ENCODE results near the gene SNRK.

Gene SNRK

DNA sequence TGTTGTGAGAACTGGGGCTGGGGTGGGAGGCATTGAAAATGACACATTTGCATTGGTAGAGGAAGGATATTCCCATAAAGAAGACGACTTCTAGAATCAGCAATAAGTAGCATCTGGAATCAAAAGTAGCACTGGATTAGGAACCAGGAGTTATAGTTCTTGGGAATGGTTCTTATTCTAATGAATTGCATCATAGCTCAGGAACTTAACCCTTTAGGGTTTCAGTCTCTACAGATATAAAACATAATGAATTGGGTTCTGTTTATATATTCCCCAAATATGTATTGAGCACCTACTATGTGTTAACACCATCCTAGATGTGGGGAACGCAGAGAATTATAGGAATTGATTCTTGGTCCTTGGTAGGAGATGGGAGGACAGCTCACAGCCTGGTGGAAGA lies 16.3 kb upstream of the SNRK start:
- no peak for DNase-seq

DNA sequence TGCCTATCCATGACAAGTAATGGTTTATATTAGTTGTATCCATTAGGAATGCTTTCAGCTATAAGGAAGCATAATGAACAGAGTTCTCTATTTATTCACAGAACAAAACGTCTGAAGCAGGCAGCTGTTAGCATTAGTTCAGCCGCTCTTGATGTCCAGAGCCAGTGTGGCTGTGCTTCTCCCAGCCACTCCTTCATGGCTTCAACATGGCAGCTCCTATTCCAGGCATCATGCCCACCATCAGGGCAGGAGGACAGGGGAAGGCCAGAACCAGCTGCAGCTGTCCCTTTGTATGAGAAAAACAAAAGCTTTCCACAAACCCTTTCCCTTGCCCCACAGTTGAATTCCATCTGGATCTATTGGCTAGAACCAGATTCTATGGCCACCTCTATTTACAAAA lies 12.9 kb upstream of the SNRK start:
- no peak for DNase-seq

DNA sequence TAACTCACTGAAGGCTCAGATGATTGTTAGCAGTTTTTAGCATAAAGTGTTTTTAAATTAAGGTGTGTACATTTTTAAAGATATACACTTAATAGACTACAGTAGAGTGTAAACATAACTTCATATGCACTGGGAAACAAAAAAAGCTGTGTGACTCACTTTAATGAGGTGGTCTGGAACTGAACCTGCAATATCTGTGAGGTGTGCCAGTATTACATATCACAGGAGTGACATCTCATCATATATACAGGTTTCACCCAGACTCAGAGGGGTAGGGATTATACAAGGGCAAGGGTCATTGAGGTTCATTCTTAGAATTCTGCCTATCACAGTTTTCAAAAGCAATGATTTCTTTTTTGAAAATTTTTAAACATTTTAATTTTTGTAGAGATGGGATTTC lies 7.3 kb upstream of the SNRK start:
- no peak for DNase-seq

DNA sequence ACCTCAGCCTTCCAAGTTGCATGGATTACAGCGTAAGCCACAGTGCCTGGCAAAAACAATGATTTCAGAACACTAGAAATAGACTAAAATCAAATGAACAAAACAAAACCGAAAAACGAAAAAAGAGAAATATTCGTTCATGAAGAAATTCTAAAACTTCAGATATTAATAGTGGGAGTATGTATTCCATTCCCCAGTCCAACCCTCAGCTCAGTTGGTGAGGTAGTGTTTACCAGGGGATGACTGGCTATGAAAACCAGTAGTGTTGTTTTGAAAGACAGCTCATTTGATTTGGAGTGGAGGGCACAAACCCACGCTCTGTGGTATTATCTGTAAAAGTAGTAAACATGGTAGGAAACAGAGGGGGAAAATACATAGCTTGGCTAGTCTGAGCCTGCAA lies 6.8 kb upstream of the SNRK start:
- no peak for DNase-seq

DNA sequence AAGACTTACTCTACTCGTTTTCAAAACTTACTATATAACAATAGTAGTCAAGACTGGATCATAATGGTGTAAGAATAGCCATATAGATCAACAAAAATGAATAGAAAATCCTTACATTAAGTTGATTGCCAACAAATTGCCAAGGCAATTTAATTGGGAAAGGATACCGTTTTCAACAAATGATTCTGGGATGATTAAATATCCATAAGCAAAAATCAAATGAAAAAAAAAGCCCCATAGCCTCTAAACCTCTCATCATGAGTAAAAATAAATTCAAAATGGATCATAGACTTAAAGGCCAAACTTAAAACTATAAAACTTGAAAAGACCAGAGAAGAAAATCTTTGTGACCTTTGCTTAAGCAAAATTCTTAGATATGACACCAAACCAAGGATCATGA lies 5.3 kb upstream of the SNRK start:
- no peak for DNase-seq

DNA sequence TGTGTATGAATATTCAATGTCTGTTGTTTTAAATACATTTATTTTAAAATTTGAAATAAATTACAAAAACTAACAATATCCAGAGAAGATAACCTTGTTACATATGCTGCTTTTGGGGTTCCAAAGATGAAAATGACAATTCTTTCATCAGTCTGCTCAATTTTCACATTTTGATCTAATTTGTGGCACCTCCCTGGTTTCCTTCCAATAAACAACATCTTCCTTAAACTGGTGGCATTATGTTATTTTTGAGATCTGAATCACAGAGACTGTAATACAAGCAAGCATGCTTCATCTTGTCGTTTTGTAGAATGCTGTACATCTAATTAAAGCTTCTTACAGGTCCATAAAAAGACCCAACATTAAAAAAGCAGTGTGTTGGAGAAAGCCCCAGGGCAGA lies 2.2 kb upstream of the SNRK start:
- no peak for DNase-seq

DNA sequence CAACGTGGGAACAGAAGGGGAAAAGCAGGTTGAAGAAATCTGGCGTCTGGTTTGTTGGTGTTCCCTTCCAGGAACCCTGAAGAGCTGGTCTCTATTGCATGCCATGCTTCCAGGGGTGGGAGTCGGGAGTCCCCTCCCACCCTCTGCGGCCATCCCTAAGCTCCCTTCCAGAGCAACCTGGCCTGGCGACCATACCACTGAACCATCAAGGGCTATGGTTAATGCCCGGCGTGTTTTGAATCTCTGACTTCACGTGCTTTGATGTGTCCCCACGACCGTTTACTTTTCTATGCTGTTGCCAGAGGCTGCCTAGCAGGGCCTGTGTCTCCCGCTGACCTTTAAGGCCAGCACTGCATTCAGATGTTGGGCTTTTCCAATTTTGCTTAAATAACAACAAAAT lies 696 bp upstream of the SNRK start:
- DNase-seq: no peak

DNA sequence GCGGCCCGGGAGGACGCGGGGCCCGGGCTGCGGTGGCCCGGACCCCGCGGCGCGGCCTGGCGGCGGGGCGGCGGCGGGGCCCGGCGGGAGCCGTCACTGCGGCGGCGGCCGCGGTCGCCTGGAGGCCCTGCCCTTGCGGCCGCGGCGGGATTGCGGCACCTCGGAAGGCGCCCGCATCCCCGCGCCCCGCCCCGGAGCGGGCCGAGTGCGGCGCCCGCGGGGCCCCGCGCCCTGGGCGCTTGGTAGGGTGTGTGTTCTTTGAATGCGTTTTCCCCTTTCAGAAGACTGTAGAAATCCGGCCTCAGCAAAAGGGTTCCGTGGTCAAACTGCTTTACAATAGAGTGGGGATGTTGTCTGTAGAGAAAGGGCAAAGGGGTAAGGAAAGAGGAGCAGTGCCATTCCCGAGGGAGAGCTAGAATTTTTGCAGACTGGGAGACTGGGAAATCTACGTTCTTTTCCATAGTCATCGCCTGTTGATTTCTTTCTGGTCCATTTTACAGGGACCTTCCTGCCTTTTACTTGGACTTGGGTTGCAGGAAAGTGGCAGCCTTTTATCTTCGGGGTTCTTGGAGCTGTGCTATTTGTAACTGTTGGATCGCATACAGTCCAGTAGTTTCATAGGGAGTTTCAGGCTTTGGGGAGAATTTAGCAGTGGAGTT lies 630 bp downstream of the SNRK start:
- DNase-seq: peak; percentile 11

DNA sequence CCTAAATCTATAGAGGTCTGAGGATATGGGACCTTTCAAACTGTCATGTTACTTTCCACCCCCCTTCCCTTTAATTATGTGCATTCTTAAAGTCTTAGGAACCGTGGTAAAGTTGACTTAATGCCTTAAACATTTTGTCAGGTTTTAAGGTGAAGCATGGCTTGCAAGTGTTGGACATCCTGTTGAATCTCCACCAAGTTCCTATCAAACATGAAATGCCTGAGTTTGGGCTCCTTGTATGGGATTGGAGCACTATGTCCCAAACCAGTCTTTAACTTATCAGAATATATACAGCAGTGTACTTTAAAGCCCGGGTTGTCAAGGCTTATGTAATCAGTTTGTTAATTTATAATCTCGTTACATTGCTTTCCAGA lies 1.1 kb downstream of the SNRK start:
- no peak for DNase-seq

DNA sequence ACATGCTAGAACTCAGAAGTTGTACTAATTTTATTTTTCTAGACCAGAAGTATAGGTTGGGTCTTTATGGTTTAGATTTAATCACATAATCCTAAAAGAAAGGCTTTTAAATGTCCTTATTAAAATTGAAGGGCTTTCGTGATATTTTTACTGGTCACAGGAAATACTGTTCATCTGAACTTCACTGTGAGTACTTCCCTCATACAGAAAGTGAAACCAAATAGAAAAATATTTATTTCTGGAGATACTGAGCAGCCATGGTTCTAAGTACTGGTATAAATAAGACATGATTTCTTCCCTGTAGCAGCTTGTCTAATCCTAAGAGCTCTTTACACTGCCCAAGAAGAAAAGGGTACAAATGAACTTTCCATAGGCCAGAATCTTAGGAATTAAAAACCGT lies 2.0 kb downstream of the SNRK start:
- peak; percentile 12 for DNase-seq

DNA sequence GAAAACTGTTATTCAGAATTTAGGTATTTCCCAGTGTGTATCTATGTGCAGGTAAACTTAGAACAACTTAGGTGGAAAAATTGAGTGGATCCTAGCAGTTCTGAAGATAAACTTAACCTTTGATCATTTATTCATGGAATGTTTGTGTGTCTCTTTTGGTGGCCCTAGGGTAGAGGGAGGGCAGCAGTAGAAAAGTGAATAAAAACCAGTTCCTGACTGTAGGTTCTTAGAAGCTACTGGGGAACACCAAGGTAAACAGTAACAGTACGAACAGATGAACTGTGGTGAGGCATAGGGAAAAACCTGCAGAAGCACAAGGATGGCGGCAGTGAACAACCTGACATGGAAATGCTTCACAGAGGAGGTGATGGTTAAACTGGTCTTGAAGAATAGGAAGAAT lies 2.5 kb downstream of the SNRK start:
- no peak for DNase-seq

DNA sequence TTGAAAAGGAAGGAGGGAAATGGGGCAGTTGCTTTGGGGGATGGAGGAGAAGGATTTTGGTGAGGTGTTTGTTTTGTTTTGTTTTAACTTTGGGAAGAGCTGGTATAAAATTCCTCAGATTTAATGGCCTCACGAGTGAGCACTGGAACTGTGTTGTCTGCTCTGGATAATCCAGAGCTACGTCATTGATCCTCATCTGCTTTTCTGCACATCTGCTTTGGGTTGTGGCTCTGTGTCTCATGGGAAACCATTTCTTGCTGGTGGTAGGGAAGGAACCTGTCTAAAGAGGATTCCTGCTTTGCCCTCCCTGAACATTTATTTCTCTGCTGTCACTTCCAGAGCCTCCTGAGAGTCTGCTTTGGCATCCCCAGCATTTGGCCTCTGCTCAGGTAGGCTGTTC lies 3.1 kb downstream of the SNRK start:
- peak; percentile 31 for DNase-seq

DNA sequence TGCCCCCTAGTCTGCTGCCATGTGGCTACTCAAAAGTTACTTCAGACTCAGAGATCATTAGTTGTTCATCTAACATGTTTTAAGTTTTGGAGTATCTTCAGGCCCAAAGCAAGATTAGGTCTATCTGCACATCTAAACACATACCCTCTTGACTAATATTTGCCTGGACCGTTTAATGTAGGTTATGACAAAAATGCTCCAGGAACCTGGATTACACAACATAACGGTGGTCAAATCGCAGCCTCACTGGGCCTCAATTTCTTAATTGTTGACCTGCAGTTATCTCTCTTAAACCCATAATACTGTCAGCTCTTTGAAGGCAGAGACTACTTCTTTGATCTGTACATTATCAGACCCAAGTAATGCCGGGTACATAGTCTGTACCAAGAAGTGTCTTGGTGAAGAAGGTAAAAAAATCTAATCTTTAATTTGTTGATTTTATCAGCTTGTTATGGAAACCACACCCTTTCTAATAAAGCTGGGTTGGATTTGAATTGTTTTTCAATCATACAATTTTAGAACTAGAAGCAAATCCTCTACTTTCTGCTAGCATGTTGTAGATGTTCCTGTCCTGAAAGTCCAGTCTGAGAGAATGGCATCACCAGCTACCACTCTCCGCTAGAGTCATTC lies 3.6 kb downstream of the SNRK start:
- no peak for DNase-seq

DNA sequence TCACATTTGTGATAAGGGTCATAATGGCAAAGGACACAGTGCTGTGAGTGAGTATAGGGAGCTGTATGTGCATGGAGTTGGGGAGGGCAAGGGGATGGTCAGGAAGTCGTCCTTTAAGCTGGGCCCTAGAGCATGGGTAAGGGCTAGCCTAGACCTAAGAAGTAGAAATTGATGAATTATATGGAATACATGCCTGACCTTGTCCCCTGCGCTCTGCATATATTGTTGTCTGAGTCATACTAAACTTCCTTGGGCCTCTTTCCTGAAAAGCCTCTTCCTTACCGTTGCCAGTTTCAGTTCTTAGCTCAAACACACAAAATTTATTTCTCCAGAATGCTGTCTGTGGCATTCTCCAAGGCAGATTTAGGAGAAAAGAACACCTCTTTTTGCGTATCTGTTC lies 4.6 kb downstream of the SNRK start:
- no peak for DNase-seq

DNA sequence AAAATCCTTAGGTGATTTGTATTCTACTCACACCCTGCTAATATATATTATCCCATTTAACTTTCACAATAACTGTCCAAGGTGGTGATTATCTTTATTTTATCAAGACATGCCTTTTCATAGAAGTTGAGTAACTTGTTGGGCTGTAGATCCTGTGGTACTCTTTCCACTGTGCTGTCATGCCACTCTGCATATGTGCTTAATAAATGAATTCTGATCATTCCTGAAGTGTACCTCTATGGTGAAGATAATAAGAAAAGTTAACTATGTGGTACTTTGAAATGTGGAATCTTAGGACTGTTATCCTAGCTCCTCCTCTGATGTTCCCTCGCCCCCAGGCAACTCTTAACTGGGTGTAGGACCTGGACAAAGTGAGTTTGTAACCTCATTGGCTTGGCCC lies 5.2 kb downstream of the SNRK start:
- no peak for DNase-seq

DNA sequence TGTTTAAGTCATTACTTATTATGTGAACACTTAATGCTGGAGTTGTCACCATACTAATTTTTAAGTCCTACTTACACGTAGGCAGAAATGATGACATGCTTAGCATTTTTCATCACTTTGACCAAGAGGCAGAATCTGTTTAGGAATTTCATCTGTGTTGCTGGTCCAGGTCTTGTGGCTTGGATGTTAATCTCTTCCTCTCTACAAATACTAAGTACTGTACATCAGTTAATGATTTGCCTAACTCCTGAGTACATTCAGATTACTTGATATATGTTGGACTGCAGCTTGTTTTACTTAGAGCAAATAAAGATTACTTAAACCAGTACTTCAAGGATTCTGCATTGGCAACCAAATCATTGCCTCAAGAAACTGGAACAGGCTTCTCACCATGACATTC lies 8.6 kb downstream of the SNRK start:
- peak; percentile 36 for DNase-seq

DNA sequence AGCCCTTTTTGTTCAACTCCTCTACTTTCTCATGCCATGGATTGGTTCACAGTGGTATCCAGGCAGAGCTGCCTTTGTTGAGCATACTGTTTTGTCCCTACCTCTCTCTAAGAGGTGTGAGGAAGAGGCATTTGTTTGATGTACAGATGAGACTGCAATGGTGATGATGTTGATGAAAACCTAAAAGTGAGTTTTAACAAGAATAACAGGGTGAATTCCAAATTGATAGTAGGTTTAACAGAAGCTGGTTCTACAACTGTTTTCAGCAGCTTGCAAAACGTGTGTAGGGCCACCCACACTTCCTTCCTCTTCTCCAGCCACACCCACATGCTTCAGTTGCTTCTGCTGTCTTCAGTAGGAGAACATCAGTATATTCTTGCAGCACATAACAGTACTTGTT lies 10.2 kb downstream of the SNRK start:
- no peak for DNase-seq

DNA sequence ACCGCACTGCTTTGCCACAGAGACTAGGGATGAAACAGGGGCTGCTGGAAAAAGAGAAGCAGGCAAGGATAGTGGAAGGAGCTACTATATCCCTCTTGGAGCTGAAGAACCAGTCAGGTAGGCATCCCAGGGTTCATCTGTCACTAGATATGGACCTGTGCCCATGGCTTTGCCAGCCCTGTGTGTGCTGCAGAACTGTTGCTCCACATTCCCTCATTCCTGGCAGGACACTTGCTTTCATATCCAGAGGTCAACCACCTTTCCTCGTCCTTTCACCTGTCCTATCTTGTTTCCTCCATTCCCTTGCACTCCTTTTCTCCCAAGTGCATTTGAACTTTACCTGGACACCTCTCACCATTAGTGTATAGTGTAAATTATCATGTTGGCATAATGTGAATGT lies 12.0 kb downstream of the SNRK start:
- no peak for DNase-seq

DNA sequence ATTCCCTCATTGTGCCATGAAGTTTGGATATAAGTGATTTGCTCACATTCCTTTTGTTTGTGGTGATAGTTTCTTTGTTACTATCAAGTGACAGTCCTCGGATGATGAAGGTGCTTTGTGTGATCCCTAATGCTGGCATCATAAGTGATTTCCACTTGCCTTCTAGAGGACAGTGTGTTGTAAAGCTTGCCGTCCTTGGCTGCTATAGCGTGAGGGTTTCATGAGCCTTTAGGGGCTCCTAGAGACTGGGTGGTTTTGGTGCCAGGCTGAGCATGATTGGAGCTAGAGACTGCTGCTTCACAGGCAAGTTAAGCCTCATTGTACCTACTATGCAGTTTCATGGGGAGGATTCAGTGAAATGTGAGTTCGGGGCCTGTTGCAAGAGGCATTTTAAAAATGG lies 12.4 kb downstream of the SNRK start:
- no peak for DNase-seq

DNA sequence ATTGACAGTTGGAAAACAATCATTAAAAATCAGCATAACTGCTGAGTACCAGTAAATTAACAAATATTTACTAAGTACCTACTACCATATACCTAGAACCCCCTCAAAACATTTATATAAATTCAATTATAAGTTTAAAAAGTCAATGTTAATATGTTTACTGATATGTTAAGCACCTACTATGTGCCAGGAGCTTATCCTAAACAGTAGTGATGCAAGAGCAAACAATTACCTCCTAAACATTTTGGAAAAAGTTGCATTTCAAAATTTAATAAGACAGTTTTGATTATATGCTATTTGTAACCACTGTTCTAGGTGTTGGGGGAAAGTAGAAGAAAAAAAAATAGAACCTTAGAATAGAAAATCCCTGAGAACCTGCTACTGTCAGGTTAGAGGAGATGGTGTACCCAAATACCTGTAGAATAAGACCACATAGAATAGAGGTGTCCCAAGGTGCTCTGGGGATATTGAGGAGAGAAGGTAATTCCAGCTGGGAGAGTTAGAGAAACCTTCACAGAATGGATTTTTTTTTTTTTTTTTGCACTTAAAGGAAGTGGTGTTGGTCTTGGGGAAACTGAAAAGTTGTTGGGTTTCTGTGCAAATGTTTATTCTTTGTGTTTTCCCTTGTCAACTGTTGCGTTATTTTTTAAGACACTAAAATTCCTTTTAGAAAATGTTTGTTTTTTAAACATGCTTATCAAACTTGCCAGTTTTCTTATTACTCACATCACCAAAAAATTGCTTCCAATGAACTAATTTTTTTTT lies 16.0 kb downstream of the SNRK start:
- DNase-seq: no peak

DNA sequence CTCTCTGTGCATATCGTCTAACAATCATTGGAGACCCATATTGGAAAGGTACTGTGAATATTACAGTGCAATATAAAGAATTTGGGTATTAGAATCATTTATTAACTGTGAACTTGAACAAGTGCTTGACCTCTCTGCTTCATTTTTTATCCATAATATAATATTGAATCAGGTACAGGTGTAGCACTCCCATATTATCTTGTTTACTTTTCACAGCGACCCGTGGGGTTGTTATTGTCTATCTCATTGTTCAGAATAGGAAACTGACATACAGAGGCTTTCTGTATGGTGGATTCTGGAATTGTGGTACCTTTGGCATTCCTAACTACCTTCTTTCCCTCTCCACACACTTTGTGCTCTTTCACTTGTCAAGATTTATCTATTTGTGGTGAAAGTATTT lies 17.8 kb downstream of the SNRK start:
- DNase-seq: no peak

DNA sequence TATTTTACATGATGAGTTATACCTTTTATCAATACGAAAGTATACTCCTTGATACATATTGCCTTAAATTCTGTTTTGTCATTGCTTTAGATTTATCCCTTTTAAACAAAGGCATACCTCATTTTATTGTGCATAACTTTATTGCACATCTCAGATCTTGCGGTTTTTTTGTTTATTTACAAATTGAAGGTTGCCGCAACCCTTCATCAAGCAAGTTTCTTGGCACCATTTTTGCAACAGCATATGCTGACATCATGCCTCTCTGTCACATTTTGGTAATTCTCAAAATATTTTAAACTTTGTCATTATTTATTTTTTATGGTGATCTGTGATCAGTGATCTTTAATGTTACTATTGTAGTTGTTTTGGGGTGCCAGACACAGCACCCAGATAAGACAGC lies 20.9 kb downstream of the SNRK start:
- no peak for DNase-seq

DNA sequence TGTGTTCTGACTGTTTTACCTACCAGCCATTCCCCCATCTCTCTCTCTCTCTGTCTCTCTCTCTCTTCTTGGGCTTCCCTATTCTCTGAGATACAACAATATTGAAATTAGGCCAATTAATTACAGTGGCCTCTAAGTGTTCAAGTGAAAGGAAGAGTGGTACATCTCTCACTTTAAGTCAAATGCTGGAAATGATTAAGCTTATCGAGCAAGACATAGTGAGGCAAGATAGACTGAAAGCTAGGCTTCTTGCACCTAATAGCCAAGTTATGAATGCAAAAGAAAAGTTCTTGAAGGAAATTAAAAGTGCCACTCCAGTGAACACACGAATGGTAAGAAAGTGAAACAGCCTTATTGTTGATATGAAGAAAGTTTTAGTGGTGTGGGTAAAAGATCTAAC lies 21.3 kb downstream of the SNRK start:
- no peak for DNase-seq
